CD4-positive, alpha-beta T cell treated with Interleukin-4 for 1 hour (primary cell): ENCODE measurements around the gene SNX15.
"Not testable (repeated sequence)": the region's sequence is repeated elsewhere in the genome, so short reads cannot be mapped to it uniquely, and the experiment has no call there.

ENCODE experiments used
- DNase-seq, 2 donors: peaks; one replicate each; pipeline ENCODE4 v3.0.0-alpha.2; 2020 to 2022

SNX15 gene, protein sequence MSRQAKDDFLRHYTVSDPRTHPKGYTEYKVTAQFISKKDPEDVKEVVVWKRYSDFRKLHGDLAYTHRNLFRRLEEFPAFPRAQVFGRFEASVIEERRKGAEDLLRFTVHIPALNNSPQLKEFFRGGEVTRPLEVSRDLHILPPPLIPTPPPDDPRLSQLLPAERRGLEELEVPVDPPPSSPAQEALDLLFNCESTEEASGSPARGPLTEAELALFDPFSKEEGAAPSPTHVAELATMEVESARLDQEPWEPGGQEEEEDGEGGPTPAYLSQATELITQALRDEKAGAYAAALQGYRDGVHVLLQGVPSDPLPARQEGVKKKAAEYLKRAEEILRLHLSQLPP

GRCh38 chr11:65027213-65028067 is at the start of gene SNX15:
Gene SNX15, plus strand, starts transcription at chr11:65027439. Its CDS starts 99 bp downstream, at chr11:65027538.
- peak; percentile 92 to 96 for DNase-seq

GRCh38 chr11:64983339-64983738 is 43.9 kb upstream of the SNX15 start:
- DNase-seq: not testable (repeated sequence)

DNA sequence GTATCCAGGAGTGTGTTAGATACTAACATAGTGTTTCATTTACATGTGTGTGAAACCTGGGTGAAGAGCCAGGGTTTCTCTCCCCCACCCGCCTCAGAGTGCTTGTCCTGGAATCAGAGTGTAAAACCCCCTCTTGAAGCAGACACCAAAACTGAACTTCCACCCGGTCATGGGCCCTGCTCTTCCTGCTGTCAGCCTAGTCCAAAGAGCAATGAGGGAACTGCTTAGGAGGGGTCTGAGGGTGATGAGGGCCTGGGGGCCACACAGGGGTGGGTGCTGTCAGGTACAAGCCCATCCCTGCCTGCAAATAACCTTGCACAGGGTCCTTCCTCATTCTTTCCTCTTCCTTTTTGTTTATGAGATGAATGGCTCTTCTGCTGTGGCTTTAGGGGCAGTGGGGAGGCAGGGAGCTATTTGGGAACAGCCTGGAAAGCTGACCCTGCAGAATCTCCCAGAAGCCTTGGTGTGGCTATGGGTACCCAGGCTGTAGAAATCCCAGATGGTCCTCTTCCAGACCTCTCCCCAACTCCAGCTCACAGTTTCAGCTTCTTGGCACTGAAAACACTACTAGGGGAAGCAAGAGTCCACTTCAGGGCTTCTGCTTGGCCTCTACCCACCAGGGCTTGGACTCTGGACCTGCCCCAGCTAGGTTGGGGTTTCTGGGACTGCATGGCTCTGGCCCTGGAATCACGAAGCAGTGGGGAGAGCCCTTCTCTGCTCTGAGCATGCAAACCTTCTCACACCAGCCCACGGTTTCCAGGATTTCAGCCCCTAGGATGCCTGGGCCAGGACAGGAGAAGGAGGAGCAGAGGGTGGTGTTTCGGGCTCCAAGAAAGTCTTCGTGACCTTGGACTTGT is 39.0 kb upstream of the SNX15 start:
- DNase-seq: no peak

DNA sequence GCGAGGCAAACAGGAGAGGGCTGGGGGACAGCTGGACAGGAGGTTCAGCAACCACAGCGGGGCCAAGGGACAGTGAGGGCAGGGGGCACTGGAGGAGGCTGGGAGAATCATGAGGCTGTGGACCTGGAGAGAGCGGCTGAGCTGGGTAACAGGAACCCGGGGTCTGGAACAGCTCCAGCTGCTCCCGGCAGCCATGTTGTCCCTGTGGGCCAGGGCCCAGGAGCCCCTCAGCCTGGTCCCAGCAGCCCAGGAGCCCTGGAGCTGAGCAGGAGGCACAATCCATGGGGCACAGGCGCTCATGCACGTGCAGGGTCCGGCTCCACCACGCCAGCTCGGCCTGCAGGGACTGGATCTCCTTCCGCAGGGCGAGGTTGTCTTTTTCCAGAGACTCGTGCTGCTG is 37.8 kb upstream of the SNX15 start:
- no peak for DNase-seq

DNA sequence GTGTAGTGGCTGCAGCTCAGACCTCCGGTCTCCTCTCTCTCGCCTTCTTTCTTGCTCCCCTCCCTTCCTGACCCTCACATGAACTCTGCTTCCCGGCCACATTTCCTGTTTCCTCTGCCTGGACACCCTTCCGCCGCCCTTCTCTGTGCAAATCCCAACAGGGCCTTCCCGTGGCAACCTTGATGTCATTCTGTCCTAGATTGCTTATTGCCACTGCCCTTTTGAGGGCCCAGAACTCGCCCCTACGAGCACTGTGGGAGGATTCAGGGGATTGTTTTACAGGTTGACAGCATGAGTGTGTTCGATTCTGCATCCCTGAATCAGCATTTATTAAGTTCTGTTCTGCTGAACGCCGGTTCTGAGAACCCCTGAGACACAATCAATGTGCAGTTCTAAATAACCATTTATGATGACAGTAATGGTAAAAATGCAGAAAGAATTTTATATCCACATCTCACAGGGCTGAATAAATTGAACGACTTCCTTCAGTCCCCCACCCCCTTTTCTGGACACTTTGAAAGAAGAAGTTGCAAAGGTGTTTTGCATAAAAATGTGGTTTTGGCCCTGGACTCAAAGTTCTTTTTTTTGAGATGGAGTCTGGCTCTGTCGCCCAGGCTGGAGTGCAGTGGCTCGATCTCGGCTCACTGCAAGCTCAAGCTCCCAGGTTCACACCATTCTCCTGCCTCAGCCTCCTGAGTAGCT is 36.9 kb upstream of the SNX15 start:
- peak in 1 of 2 donors; percentile 16 for DNase-seq

- no peak for DNase-seq
Observed at GRCh38 chr11:64994318-64994717, 32.9 kb upstream of the SNX15 start.

DNA sequence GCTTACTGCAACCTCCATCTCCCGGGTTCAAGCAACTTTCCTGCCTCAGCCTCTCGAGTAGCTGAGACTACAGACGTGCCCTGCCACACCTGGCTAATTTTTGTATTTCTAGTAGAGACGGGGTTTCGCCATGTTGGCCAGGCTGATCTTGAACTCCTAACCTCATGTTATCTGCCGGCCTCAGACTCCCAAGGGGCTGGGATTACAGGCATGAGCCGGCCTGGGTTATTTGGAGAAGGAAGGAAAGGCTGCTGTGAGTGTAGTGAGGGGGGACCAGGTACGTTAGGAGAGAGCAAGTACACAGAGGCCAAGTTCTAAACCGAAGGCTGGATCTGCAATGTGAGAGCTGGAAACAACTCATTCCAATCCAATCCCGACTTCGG is 30.9 kb upstream of the SNX15 start:
- no peak for DNase-seq

DNA sequence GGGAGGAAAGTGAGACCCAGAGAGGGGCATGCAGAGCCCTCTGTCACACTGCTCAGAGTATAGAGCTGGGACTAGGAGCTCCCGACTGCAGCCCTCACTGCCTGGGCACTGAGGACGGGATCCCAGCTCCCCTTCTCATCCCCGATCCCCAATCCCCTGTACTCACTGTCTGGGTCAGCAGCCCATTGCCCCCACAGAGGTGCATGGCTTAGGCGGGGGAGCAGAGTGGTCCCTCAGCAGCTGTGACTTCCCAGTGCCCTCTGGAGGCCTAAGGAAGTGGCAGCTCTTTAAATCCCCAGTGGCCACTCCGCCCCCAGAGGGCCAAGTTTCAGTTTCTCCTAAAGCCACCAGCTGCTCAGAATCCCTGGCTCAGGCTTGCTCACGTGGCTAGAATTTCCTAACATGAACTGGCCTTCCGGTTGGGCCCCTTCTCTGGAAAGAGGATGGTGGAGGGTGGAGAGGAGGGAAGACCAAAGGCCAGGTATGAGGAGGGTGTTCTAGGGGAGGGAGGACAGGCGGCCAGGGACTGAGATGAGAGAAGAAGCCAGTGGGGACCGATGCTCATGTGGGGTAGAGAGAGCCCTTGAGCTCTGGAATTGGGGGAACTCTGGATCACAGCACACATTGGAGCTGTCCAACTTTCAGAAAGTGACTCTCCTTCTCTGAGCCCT is 30.4 kb upstream of the SNX15 start, which contains the start of gene BATF2:
TSS of gene BATF2 (minus strand) at position 262 of the 671 bp plus-strand sequence. CDS start at position 205, 57 bp downstream.
- peak; percentile 9 to 57 for DNase-seq

GRCh38 chr11:64998141-64998540 is 29.1 kb upstream of the SNX15 start:
- DNase-seq: no peak

GRCh38 chr11:64998690-64999431 is 28.4 kb upstream of the SNX15 start:
- no peak for DNase-seq

DNA sequence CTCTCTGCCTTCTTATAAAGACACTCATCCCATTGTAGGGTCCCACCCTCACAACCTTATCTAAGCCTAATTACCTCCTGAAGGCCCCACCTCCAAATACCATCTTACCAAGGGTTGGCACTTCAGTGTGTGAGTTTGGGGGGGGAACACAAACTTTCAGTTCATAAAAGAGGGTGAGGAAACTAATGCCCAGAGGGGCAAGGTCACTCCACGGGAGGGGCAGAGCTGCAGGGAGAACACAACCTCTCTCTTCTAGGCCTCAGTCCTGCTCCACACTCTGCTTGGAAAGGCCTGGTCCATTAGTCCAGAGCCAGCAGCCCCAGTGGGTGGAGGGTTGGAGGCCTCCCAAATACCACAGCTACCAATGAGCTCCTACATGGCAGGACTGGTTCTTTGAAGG is 27.8 kb upstream of the SNX15 start:
- DNase-seq: no peak

DNA sequence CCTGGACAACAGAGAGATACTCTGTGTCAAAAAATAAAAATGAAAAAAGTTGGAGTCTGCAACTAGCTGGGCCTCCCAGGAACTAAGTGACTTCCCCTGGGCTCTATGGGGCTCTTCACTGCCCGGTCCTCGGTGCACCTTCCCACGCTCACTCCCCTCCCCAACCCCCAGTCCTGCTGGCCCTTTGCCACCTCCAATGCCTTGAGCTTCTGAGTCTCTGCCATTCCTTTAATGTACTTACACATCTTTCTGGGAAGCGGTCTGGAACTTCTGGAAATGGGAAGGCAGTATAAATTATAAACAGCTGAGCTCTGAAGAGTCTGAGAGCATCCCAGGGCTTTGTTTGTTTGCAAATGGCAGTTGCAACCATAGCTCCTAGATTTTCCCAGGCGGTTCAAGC is 24.5 kb upstream of the SNX15 start:
- DNase-seq: no peak

DNA sequence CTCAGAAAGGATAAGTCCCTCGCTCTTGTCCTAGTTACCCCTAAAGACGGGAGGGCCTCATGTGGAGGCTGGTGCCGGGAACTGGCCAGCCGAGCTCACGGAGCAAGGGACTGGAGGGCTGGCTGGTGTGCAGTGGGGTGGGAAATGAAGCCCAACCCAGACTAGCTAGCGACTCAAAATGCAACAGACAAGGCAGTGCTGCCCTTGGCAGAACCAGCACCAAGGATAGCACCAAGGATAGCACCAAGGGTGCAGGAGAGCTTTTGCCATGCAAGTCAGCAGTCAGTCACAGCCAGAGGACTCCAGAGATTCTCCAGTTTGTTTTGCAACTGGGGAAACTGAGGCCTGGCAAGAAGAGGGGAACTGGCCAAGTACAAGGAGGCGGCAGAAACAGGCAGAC is 24.0 kb upstream of the SNX15 start:
- no peak for DNase-seq

DNA sequence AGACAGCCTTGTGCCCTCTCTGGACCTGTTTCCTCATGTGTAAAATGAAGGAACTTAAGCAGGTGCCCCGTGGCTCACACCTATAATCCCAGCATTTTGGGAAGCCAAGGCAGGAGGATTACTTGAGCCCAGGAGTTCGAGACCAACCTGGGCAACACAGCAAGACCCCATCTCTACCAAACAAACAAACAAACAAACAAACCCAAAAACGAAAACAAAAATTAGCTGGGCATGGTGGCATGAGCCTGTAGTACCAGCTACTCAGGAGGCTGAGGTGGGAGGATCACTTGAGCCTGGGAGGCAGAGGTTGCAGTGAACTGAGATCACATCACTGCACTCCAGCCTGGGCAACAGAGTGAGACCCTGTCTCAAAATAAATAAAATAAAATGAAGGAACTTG is 23.3 kb upstream of the SNX15 start:
- not testable (repeated sequence) for DNase-seq

DNA sequence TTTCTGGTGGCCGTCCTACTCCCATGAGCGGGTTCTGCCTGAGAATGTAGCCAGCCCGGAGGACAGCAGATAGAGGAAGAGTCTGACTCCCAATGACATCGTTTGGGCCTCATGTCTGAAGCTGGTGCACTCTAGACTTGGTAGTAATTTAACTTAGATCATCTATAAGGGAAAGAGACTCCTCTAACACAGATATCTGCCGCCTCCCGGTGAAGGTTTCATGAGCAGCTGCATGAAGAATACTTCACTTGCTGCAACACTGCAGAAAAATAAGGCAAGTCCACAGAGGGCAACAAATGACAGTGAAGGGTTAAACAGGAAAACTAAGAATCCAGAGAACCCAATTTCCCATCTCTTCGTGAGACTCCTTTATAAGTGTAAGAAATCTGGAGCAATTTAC is 19.2 kb upstream of the SNX15 start:
- DNase-seq: no peak

DNA sequence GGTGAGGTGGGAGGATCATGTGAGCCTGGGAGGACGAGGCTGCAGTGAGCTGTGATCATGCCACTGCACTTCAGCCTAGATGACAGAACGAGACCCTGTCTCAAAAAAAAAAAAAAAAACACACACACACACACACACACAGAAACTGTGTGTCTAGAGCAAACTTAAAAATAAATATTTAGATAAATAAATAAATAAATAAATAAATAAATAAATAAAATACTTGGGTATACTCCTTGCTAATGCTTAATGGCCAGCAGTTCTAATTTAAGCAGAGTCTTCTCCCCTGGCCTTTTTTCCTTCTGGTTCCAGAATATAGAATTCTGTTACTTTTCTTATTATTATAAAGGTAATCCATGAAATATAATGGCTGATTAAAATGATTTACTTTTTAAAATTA is 18.4 kb upstream of the SNX15 start:
- no peak for DNase-seq

GRCh38 chr11:65013130-65013887 is 13.9 kb upstream of the SNX15 start:
- DNase-seq: peak; percentile 92

GRCh38 chr11:65013888-65014725 is 13.1 kb upstream of the SNX15 start, which contains the start of gene ARL2:
Gene ARL2, plus strand, starts transcription at chr11:65014160. Its CDS starts 48 bp downstream, at chr11:65014208.
- DNase-seq: peak; percentile 89 to 90

GRCh38 chr11:65014726-65015227 is 12.5 kb upstream of the SNX15 start:
- no peak for DNase-seq
